ENCODE measurements around the gene PPARGC1A.

The PPARGC1A gene

DNA sequence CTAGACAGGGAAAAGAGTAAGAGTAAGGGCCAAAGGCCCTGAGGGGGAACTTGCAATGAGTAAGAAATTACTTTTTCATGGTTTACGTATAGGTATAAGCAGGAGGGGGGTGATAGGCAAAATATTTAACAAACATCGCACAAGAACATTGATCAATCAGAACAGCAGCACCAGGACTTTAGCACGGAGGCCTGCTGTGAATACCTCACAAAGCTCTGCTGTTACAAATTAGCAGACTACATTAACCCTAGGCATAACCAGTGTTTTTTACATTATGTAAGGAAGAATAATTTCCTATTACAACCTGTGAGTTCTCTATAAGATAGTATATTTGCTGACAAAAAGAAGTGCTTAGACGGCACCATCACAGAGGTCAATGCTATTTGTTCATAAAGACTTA lies 44.9 kb downstream of the PPARGC1A start:
- no peak for DNase-seq (ENCODE audit: low spot score)

DNA sequence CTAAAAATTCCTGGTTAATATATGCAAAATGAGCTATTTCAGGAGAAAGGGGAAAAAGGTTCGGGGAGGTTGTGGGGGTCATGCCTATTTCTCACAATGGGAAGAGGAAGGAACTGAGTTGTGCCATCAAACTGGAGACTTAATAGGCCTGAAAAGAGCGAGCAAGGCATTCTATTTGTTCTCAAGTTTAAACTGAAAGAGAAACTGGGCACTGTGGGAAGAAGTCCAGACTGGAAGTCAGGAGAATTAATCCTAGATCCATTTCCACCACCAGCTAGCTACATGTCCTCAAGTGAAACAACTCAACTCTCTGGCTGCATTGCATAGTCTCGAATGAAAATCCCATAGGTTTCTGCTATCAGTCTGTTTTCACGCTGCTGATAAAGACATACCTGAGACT lies 50.6 kb downstream of the PPARGC1A start:
- DNase-seq (ENCODE audit: low spot score), result no peak

DNA sequence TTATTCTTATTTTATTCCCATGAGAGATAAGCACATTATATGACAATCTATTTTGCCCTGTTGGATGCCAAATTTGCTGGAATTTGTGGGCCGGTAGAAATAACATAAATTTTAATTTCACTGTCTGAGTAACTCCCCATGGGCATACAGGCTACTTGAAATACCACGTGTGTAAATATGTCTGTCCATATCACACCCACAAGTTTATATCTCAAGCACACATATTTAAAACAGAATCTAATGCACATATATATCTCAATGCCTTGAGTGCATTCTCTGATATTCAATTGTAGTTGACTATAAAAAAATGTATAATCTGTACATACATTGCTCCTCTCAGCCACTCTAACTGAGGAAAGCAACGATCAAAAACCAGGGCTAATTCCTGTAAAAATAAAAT lies 51.2 kb downstream of the PPARGC1A start:
- no peak for DNase-seq (ENCODE audit: low spot score)

DNA sequence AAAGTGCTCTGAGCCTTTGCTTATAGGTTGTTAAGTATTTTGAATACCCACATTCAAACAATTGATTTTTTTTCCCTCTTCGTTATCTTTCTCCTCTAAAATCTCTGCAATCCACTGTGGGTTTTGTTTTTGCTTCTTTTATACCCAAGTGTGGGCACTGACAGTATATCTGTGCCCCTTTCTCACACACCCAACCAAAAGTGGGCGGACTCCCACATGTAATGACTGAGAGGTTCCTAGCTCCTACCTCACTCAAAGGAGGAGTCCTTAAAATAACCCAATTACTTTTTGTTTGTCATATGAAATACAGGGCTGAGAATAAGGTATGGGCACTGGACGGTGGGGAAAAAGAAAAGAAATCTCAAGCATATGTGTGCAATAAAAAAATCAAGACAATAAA lies 51.7 kb downstream of the PPARGC1A start:
- DNase-seq (ENCODE audit: low spot score), result no peak

DNA sequence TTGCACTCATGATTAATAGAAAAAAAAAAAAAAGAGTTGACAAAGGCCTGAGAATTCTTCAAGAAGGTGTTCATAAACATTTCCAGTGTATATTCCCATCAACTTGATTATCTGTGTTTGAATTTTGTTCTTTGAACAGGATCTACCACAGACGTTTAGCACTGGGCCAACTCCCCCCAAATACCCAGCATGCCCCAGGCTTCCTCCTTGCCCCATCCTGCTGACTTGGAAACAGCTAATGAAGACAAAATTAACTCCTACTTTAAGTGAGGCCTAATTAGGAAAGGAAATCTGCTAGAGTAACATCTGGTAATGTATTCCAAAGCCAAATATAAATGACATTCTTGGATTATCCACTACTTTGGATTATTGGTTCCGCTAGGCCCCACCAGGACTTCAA lies 52.5 kb downstream of the PPARGC1A start:
- no peak for DNase-seq (ENCODE audit: low spot score)

DNA sequence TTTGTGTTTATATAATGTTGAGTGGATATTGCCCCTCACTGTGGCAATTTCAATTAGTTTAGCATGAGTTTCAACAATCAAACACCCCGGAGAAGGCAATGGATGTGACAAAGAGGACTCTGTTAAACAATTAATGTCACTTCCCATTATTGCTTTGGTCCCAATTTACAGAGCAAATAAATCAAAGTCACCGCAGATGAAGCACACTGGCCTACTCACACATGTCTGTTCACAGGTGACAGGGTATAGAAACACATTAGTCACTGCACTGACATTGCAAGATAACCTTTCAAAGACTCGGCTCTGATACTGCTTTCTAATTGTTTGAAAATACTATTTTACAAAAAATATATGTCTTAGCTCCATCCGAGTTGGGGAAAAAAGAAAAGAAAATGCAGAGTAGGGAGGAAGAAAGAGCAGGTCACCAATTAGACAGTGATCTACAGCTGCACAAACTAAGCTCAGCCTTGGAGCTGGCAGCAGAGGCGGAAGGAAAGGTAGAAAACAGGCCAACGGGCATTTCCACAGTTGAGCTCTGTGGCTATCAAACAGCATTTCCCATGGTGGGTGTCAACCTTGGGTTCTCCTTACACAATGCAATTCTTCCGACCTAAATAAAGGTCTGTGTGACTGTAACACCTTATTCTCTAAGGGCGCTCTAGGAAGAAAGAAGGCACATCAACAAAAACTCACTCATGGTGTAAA lies 53.9 kb downstream of the PPARGC1A start:
- no peak for DNase-seq (ENCODE audit: low spot score)

DNA sequence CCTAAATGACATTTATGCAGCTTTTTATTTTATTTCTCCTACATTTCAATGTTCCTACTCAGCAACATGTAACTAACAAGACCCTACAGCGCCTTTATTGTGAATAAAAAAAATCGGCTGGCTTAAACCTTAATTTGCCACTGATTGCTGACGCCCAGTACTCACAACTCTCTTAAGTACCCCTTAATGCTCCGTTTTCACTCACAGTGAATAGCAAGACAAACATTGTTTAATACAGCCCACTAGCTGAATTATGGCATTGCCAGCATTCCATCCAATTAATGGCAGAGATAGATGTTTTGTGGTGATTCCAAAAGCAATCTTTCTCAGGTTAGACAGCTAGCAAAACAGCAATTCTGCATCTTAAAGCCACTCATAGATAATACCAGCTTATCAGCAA lies 61.1 kb downstream of the PPARGC1A start:
- no peak for DNase-seq (ENCODE audit: low spot score)

DNA sequence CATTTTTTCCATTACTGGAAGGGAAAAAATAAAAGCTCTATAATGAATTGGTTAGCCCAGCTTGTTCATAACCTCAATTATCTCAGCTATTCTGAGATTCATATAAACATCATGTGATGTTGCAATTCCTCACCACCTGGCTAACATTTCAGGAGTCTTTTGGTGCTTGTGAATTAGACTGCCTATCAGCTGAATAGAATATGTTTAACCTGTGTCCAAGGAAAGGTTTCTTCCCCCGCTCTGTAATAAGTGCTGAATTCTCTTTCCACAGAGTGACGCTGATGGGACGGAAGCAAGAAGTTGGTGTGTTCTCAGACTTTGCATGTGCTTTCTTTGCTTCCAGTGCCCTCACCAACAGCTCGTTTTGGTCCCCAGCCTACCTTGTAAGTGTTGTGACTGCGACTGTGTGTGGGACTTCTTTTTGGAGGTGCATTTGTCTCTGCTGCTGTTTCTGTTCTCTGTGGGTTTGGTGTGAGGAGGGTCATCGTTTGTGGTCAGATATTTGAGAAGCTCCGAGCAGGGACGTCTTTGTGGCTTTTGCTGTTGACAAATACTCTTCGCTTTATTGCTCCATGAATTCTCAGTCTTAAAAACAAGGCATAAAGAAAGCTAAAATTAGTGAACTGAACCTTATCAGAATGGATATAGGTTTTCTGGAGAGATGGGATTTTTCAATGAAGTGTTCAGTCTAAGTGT lies 61.7 kb downstream of the PPARGC1A start:
- DNase-seq (ENCODE audit: low spot score), result no peak

DNA sequence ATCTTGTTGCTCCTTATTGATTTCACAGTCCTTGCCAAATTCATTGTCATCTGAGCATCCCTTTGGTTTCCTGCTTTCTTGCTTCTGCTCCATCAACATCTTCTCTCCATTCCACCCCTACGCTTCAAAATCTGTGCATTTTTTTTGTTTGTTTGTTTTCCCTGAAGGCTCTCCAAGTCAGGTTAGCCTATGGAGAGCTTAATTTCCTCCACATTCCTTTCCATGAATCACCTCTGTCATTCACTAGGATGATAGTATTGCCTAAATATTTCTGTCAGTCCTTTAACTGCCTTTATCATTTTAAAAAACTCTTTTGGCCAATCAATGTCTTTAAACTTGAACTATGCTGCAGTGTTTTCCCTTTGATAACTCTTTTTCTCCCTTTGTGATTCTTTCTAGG lies 67.7 kb downstream of the PPARGC1A start:
- no peak for DNase-seq (ENCODE audit: low spot score)

DNA sequence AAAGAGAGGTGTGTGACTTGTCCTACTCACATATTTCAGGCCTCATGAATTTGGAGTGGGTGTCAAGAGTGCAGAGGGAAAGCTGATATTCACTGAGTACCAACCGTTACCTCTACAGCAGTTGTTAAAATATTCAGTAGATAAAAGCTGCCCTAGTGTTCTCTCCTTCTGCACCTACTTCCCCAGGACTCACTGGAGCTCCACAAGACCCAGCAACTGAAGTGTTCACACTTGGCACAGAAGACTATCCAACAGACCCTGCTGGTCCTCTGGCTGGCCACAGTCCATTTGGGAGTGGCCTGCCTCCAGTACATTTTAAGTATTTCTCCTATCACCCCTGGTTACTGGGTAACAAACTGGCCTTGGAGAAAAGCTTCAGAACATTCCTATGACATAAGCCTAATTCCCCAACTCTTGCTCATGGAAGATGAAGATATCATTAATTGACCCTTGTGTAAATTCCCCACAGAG lies 70.8 kb downstream of the PPARGC1A start:
- no peak for DNase-seq (ENCODE audit: low spot score)

DNA sequence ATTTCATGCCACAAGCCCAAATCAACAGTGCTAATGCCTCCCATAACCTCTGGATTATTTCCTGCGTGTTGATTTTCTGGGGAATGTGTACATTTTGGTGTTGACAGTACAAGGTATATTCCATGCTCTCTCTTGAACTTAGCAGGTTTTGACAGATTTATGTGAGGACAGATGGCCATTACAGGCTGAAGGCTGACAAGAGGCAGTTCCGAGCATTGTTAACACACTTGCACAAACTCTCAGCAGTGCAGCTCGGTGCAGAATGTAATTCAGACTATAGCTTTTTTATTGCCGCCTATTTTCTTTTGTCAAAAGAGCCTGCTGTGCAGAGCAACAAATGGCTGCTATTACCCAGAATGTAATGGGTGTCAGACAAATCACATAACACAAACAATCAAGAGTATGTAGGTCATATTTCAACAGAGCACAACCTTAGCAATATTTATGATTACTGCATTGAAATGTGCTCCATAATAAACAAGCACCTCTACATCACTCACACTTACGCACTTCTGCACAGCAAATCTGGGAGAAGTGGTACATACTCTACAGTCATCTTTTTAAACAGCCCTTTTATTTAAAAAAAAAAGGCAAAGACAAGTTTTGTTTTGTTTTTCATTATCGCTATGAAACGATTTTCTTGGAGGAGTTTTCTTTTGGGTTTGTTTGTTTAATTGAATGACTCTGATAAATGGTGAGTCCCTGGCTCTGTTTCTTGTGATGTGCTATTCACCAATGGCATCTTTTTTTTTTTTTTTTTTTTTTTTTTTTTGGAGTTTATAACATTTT lies 71.6 kb downstream of the PPARGC1A start:
- no peak for DNase-seq (ENCODE audit: low spot score)

DNA sequence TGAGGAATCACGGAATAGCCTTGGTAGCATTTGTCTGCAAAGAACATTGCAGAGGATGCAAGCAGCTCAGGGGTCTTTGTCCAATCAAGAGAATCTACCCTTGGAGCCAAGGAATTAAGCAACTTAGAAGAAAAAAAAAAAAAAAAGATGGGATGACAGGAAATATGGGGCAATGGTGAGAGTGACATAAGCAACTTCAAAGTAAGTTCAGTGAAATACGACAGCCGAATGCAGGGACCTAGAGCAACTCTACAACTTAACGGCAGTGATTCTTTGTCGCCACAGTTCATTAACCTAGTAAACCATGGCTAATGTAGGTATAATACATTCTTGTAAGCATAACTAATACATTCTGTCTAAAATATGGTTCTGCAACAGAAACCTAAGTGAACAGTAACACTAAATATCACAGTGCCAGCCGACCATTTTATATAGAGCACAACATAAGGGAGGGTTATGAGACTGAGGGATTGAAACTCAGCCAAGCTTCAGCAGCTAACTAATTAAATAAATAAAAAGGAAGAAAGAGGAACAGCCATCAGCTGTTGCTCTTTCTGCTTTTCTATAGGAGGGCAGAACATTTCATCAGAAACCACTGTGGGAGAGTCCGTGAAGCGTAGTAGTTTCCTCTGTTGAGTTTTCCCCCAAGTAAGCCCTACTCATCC lies 74.7 kb downstream of the PPARGC1A start:
- DNase-seq (ENCODE audit: low spot score), result no peak

DNA sequence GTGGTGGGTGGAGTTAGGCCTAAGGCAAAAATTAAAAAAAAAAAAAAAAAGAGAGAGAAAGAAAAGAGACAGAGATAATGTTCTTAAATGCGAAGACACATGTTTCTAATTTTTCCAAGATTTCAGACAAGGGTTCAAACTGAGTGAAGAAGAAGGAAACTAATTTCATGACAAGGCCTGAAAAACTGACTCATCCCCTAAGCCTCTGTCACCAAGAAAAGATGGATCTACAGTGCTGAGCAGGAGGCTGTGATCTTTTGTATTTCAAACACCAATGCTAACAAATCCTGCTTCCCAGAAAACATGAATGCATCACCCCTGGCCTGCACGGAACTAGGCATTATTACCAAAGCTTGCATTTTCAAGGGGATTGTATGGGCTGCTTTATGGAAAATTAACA lies 75.3 kb downstream of the PPARGC1A start:
- DNase-seq (ENCODE audit: low spot score), result no peak

DNA sequence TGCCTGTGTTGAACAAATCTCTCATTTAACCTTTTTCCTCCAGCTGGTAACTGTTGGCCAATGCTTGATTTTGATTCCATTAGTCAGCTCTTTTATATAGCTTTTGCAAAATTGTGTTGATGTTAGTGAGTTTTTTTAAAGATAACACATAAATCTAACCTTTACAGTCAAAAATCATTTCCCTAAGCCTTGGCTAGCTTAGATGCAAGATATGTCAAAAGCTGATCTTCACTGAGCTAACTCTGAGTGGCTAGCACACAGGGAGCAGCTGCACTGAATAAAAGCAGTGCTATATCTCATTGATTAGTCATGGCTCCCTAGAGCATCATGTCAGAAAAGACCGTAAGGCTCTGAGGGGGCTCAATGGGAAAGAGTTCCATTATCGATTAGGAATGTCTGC lies 78.7 kb downstream of the PPARGC1A start:
- no peak for DNase-seq (ENCODE audit: low spot score)

DNA sequence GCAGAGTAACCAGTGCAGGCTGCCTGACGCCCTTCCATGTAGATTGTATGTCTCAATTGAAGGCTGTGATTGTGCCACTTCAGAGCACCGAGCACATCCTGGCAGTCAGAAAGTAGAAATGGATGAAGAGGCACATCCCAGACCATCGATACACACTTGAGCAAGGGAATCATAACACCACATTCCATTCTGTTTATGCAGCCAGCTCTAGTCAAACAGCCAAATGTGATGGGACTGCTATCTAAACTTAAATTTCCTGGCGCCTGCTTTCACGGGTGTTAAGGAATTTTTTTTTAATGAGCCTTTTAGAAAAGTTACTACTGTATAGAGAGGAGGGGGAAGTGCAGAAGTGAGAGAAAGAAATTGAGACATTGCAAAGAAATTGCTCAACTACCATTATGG lies 84.4 kb downstream of the PPARGC1A start:
- no peak for DNase-seq (ENCODE audit: low spot score)

DNA sequence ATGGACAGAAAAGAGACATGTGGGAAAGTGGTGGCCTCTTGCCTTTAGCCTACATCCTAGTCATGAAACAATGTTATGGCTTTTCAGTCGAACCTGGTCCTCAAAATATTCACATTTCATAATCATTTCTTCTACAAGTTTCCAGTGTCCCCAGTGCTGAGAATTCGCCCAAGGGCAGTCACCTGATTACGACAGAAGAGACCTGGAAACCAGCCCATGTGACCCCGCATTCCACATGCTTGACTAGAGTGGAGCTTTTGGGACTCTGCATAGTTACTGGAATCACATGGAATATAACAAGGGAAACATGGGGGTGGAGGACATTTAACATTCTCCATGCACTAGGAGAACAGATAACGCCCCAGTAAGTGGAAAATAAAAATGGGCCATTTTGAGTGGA lies 100.1 kb downstream of the PPARGC1A start:
- no peak for DNase-seq (ENCODE audit: low spot score)

DNA sequence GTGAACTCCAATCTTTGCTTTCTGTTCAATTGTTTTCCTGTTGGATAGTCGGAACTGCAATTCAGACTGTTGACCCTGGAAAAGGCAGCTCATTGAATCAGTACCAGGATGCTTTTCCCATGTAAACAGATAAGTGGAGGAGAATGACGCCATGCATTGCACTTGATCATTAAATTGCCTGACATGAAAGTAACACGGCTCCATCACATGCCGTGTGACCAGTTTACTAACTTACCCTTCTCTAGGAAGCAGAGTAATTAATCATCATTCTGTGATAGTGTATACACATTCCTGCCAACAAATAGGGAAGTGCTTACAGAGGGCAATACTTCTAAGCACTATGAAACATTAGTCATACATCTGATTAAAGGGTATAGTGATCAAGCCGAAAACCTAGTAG lies 101.4 kb downstream of the PPARGC1A start:
- no peak for DNase-seq (ENCODE audit: low spot score)

DNA sequence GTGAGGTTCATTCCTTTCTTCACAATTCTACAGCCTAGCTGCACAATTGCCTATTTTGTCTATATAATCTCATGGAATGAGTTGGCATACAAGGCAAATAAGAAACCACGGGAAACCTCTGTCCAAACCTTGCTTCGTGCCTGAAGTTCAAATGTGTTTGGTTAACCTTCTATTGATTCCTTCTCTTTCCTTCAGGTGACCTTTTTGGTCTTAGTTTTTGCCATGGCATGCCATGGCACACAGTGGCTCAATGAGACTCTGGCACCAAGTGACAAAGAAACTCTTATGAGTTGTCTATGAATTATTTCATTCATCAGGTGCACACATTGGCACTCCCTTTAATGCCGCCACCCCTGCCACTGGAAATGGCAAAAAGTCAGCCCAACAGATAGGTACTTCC lies 101.8 kb downstream of the PPARGC1A start:
- no peak for DNase-seq (ENCODE audit: low spot score)

DNA sequence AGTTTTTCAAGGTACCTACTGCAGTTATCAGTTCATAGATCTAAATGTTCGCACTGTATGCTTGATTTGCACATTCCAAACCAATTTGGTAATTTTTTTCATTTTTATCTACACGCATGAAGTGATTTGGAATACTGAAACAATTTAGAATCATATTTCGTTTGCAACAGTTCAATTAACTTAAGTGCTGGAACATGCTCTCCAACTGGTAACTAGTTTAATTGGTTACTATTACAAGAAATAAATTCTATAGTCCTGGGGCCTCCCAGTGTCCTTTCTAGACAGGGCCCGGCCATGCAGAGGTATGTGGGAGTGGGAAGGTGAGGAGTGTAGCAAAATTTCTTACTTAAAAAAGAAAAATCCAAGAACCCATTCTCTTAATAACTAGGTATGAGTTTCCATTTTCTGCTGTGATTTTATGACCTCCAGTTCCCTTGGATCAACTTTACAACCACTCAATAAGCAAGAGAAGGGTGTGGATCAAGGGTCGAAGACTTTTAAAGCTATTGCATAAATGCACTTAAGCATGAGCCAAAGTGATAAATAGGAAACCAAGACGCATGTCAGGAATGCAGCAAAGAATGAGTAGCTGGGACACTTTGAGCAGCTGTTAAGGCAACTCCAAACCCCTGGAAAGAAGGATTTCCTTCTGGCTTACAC lies 106.9 kb downstream of the PPARGC1A start:
- no peak for DNase-seq (ENCODE audit: low spot score)

DNA sequence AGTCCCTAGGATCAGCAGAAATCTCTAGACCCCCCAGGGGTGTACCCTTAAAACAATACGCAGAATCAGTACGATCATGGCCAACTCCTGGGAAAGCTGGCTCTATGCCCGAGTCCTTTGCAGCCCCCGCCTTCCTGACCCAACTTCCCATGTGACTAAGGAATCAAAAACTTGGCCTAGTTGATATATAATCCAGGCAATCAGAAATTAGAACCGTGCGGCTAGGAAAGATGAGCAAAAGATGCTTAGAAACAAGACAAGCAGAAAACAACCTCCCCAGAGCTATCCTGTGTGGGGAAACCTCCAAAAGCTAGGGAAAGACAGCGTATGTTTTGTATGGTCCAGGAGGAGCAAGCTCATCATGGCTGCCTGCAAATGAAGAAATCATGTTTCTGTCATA lies 110.0 kb downstream of the PPARGC1A start:
- DNase-seq (ENCODE audit: low spot score), result no peak

DNA sequence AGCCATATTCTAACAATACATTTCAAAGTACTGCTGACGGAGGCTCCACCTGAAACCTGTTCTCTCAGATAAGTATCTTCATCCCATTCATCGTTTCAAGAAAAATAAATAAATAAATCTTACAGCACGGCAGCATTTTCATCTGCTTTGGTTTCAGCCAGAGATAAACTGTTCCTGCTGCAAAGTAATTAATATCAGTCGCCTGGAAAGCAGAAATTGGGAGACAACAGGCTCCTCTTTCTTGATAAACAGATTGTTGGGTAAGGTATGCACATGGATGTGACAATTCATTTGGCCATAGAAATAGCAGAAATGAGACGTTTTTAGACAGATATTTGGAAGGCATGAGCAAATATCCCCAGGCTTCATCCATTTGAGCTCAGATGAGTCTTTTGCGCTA lies 110.4 kb downstream of the PPARGC1A start:
- no peak for DNase-seq (ENCODE audit: low spot score)

DNA sequence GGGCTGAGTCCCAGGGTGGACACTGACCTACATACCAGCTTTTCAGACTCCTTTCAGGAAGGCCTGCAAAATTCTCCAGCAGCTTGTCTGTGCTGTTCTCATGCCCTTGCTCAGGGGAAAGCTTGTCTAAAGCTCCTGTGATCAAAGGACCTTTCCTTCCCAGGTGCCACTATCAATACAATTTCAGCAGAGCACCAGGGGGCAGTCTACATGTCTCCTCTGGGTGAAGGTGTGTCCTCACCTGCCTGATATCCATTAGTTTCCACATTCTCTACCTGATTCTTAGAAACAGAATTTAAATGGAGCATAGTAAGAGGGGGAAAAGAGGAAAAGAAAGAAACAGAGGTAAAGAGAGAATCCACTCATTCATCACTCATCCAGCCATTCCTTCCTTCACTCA lies 114.2 kb downstream of the PPARGC1A start:
- no peak for DNase-seq (ENCODE audit: low spot score)
